Right forelimb (tissue), 1 donor: Measurements from ENCODE around the gene NEUROG2.

Source experiments
- DNase-seq: peaks from one replicate; pipeline ENCODE4 v3.0.0-alpha.2; 2018

Gene NEUROG2

DNA sequence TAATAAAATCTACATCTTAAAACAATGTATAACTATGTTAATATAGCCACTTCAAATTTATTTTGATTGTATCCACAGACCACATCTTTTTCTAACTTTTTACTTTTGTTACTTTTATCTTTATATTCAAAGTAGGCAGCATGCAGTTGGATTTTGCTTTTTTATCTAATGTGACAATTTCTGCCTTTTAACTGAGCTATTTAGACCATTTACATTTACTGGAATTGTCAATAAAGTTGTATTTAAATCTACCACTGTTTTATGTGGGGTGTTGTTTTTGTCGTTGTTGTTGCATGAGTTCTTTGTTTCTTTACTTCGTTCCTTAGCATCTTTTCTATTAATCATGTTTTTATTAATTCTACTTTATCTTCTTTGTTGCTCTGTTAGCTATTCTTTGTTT, 42.0 kb downstream of the NEUROG2 start:
- no peak for DNase-seq

GRCh38 chr4:112472318-112472717, 43.7 kb downstream of the NEUROG2 start:
- DNase-seq = no peak
